NCI-H1436 treated with DMSO at 0.1 percent for 48 hours (cell line): ENCODE results near the gene ELOVL5.

Experiments used
- DNase-seq: peaks from one replicate; lab custom pipeline; 2025; lab: John Stamatoyannopoulos, UW

ELOVL5 gene

GRCh38 chr6:53269827-53270226, 78.9 kb downstream of the ELOVL5 start:
- no peak for DNase-seq

- no peak for DNase-seq
Measured at GRCh38 chr6:53268858-53269608, 79.7 kb downstream of the ELOVL5 start.

DNA sequence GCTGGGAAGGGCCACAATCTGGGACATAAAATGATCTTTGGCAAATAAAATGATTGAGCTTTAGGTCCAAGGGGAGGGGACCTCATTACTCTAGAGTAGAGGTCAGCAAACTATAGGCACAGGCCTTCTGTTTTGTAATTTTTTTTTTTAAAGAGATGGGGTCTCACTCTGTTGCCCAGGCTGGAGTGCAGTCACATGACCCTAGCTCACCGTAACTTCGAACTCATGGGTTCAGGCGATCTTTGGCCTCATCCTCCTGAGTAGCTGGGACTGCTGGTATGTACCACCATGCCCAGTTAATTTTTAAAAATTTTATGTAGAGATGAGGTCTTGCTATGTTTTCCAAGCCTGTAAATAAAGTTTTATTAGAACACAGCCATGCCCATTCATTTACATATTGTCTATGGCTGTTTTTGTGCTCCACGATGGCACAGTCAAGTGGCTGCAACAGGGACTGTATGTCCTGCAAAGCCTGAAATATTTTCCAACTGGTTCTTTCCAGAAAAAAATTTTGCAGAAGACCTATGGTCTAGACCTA, 82.1 kb downstream of the ELOVL5 start:
- DNase-seq, result no peak

GRCh38 chr6:53264915-53265607, 83.7 kb downstream of the ELOVL5 start:
- DNase-seq, result no peak

GRCh38 chr6:53264337-53264736, 84.4 kb downstream of the ELOVL5 start:
- no peak for DNase-seq

DNA sequence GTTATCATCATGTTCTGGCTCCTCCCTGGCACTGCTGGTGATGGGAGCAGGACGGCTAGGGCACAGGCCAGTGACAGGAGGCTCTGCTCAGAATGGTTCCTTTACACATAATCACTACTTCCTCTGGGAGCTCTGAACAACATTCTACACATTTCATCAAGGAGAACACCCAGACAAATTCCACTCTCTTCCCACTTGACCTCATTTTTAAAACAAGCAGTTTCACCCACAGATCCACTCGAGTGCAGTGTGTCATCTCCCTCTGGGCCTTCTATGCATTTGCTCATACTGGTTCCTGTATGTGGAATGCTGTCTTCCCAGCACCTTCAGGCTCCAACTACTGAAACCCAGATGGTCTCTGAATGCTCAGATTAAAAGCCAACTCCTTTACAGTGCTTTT, 84.8 kb downstream of the ELOVL5 start:
- DNase-seq, result no peak

- DNase-seq, result no peak
Measured at GRCh38 chr6:53259860-53260580, 88.7 kb downstream of the ELOVL5 start.

GRCh38 chr6:53258774-53259155, 90.0 kb downstream of the ELOVL5 start:
- no peak for DNase-seq

GRCh38 chr6:53258076-53258773, 90.5 kb downstream of the ELOVL5 start:
- DNase-seq, result no peak

- DNase-seq, result no peak
Measured at GRCh38 chr6:53257533-53257932, 91.2 kb downstream of the ELOVL5 start.

DNA sequence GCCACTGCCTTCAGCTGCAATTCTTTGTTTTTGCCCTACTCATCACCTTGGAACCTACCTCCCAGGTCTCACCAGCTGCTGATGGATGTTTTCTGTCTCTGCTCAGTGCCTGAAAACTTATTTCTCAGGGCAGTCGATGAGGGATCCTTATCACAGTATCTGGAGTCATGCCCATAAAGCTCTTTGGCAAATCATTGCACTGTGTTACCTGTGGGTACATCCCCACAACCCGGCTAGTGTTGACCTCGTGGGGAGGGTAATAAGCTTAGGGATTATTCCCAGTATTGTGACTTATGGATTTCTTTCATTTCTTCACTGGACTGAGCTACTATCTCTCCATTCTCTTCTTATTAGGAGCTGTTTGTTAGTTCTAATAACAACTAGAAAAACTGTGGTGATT, 91.7 kb downstream of the ELOVL5 start:
- DNase-seq, result no peak

DNA sequence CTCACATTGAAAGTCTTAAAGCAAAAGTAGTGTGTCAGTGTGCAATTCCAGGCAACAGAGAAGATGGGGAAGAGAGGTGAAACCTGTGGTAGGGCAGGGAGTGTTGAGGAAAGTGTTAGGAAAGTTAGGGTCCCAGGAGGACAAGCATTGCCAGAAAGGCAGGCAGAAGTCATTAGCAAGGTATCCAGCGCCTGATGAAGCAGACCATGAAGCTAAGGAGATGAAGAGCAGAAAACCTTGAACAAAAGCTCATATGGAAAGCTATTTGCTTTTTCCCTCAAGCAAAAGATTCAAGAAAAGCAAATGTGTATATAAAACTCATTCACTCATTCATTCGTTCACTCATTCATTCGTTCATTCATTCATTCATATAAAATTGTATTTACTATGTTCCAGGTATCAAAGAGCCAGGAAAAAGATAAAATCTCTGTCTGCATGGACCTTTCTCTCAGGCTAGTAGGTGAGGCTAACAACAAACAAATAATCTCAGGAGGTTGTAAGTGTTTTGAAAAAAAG, 96.5 kb downstream of the ELOVL5 start:
- no peak for DNase-seq

DNA sequence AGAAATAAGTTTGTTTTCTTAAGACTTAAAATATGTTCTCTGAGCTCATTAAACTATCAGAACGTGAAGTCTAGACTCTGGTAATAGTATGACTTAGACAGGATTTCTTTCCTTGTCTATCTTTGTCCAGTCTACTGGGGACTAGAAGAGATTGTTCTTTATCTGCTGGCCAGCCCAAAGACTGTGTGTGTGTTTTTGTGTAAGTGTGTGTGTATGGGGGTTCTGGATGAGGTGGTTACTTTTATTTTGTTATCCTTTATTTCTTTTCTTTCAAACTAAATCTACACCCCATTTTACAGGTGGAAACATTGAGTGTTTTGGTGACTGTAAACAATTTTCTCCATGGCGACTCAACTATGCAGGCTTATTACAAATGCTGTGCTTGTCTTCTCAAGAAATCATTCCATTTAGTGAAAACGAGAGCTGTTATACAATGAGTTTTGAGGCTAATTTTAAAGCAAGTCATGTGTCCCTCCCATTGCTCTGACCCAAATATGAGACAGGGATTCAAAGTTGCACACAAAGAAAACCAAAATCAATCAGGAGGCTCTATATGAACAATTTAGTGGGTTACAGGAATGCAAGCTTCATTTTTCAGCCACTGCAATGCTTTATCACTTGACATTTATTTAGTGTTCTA, 97.6 kb downstream of the ELOVL5 start:
- no peak for DNase-seq

DNA sequence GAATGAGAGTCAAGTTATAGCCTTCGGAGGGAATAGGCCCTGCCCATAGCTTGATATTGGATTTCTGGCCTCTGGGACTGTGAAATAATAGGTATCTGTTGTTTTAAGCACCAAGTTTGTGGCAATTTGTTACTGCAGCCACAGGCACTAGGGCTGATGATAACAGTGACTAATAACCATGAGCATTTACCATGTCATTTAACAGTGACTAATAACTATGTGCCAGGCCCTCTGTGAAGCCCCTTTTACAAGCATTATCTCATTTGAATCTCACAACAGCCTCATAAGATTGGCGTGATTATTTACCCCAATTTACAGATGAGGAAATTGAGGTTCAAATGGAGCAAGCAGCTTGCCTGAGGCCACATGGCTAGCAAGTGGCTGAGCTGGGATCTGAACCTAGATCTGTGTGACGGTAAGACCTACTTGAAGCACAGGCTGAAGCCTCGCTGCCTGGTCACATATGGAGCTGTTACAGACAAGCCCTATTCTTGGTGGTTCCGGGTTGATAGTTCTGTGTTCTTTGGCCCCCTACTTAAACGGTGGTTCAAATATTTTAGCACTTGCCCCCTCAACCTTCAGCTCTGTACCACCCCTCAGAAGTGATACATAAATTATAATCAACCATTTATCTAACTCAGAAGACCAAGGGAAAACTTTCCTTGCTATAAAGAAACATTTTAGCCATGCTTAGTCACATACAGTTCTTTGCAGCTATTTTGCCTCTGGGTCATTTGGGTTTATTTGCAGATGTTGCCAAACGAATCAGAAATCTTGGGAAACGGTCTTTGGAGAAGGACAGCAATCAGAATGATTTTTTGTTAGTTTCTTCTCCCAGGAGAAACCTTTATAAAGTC, 98.3 kb downstream of the ELOVL5 start:
- no peak for DNase-seq

- DNase-seq, result no peak
Measured at GRCh38 chr6:53246924-53247323, 101.8 kb downstream of the ELOVL5 start.

- DNase-seq, result no peak
Measured at GRCh38 chr6:53244958-53245357, 103.8 kb downstream of the ELOVL5 start.

DNA sequence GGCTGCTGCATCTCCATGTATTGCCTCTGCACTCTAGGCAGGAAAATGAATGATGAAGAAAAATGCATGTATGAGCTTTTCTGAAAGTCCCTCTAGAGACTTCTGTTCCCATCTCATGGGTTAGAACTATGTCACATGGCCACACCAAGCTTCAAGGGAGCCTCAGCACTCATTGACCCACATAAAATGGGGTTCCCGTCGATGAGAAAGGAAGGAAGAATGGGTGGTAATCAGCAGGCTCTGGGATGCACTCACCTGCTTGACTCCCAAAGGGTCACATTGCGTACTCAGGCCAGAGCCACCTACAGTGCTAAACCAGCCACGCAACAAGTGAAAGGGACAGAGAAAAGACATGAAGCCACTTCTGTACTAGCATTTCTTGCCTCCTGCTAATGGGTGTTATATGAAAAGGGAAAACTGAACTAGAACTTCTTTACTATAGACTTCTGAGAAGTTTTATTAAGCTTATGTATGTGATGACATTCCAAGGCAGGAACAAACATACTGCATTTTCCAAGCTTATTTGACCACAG, 104.3 kb downstream of the ELOVL5 start:
- no peak for DNase-seq

DNA sequence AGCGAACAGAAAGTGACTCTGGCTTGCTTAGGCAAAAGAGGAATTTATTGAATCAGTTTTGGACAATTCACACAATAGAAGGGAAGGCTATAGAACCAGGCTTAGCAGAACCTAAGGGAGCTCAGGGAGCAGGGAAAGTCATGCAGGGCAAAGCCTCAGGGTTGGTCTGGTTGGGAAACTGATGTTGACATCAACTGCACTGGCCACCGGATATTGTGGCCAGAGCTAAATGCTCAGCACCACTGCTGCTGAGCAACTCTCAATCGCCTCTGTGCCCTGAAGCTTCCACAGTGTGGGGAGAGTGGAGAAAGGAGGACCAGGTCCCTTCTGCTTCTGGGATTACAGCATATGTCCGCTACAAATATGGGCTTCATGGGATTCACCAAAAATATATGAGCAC, 106.8 kb downstream of the ELOVL5 start:
- DNase-seq, result no peak

DNA sequence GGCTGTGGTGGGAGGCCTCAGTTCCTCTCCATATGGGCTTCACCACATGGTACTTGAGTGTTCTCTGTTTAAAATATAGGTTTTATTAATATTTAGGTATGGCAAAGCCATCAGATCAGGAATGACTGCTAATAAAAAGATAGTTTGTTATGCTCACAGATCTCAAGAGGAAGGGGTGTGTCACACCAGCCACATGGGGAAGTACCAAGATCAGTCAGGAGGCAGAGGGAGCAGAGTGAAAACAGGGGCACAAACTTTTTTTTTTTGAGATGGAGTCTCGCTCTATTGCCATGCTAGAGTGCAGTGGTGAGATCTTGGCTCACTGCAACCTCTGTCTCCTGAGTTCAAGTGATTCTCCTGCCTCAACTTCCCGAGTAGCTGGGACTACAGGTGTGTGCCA, 108.0 kb downstream of the ELOVL5 start:
- no peak for DNase-seq

GRCh38 chr6:53240139-53240538, 108.6 kb downstream of the ELOVL5 start:
- DNase-seq, result no peak
